HTR-8/SVneo (cell line): ENCODE results near the gene DNAJB13.

Experiments used
- DNase-seq: peaks from one replicate; pipeline ENCODE4 v3.0.0; 2011; ENCODE audit warnings: low spot score, mixed read lengths; ENCODE audit not compliant: insufficient read length
- FAIRE-seq: peaks from 2 replicates; lab custom pipeline; 2011; peaks lifted over from hg19 to GRCh38; lab: Jason Lieb, UNC

The DNAJB13 gene

DNA sequence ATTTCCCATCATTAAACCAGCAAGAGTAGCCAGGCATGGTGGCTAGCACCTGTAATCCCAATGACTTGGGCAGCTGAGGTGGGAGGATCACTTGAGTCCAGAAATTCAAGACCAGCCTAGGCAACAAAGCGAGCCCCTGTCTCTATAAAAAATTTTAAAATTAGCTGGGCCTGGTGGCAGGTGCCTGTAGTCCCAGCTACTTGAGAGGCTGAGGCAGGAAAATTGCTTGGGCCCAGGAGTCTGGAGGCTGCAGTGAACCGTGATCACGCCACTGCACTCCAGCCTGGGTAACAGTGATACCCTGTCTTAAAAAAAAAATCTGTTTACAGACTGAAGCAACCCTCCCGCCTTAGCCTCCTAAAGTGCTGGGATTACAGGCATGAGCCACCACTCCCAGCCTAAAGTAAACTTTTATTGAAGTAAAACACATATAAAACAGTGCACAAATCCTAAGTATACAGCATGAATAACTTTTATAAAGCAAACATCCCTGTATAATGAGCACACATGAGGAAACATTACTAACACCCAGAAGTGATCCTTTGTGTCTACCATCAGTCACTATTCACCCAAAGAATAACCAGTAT, 45.4 kb downstream of the DNAJB13 start:
- no peak for DNase-seq
- no peak for FAIRE-seq

DNA sequence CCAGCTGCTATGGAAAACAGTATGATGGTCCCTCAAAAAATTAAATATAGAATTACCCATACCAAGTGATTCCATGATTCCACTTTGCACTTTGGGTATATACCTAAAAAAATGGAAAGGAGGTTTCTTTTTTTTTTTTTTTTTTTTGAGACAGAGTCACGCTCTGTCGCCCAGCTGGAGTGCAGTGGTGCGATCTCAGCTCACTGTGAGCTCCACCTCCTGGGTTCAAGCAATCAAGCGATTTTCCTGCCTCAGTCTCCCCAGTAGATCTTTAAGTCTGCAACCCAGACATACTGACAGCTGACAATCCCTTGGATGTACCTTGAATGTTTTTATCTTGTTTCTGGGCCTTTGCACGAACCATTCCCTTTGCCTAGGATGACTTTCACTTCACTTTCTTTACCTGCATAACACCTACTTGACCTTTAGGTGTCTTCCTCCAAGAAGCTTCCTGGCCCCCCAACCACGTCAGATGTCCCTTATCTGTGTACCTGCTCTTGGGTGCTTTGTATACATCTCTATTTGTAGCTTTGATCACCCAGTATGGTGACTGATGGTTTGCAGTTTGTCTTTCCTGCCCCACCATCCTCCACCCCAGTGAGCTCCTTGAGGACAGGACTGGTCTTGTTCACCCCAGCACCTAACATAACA, 46.4 kb downstream of the DNAJB13 start:
- DNase-seq (no peak), FAIRE-seq (no peak)

DNA sequence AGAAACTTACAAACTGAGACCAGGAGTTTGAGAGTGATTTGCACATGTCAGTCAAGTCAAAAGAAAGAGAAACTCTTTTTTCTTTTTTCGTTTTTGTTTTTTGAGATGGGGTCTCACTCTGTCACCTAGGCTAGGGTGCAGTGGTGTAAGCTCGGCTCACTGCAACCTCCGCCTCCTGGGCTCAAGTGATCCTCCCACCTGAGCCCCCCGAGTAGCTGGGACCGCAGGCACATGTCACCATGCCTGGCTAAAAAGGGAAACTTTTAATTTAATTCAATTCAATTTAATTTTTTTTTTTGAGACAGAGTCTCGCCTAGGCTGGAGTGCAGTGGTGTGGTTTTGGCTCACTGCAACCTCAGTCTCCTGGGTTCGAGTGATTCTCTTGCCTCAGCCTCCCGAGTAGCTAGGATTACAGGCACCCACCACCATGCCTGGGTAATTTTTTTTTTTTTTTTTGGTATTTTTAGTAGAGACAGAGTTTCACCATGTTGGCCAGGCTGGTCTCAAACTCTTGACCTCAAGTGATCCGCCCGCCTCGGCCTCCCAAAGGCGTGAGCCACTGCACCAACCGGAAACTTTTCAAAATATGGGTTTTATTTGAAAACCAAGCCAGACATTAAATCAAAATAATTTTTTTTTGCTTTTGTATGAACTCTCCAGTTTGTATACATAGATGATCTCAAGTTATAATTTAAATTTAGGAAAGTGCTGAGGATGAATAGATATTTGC, 48.2 kb downstream of the DNAJB13 start:
- DNase-seq (no peak), FAIRE-seq (no peak)

DNA sequence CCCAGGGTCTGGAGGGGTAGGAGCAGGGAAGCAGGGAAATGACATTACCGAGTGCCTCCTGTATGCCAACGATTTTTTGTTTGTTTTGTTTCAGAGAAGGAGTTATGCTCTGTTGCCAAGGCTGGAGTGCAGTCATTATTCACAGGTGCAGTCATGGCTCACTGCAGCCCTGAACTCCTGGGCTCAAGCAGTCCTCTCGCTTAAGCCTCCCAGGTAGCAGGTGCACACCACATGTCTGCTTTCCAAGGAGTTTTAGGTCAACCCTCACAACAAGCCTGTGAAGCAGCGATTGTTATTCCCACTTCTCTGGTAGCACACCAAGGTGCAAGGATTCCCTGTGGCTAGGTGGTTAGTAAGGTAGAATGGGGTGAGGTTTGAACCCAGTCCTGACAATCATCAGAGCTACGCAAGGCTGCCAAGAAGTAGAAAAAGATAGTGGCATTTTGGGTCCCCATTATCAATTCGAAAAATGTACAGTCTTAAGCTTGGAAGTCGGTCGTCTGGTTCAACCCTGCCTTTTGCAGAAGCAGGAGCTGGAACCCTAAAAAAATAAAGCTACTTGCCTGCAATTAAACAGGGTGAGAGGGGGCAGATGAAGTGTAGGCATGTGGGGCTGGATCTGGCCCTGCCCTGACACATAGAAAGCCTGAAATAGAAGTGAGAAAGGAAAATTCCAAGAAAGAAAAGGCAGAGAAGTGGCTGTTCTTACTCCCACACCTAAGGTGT, 48.9 kb downstream of the DNAJB13 start:
- DNase-seq: no peak
- FAIRE-seq: no peak

DNA sequence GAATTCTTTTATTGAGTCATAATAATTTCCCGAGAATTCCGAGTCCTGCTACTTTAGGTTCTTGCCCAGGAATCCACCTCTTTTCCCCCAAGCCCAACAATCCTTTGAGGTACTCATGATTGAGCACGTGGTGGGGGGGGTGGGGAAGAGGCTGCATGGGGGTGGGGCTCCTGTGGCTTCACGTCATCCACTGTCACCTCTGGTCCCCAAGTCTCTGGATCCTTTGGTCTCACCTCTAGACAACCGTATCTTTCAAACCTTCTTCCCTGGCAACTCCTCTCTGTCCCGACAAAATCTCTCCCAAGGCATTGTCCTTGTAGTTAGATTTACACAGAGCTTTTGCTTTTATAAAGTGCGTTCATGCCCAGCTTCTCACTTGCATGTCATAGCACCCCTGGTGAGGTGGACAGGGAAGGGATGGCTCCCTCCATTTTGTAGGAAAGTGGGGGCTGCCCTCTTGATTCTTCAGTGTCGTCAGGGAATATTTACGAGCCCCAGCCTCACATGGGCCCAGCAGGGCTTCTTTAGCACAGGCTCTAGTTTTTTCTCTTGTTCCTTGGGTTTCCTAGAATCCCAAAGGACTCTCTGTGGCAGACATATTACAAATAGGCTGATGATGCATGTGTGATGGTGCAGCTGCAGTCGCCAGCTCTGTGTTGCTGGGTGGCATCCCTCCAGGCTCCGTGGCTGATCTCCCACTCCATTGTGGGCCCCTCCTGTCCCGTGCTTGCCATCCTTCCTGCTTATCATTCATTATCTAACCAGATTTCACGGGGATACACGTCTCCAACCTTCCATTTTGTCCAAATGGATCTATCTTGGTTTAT, 49.7 kb downstream of the DNAJB13 start:
- no peak for DNase-seq
- no peak for FAIRE-seq

DNA sequence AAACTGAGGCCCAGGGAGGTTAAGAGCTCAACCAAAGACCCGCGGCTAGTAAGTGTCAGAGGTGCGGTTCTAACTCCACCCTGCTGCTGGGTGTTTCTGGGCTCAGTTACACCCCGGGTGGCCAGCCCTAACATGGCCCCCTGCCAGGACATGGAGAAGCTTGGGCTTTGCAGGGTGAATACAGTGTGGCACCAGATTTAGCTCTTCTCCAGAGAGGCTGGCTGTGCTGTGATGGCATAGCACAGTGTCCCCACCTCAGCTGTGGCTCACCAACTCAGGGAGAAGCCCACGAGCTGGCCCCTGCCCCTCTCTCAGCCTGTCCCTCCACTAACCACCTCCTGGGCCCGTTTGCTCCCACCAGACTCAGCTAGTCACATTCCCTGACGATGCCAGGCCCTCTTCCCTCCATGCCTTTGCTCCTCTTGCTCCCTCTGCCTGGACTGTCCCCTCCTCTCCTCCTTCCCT, 51.0 kb downstream of the DNAJB13 start:
- no peak for FAIRE-seq
- no peak for DNase-seq

DNA sequence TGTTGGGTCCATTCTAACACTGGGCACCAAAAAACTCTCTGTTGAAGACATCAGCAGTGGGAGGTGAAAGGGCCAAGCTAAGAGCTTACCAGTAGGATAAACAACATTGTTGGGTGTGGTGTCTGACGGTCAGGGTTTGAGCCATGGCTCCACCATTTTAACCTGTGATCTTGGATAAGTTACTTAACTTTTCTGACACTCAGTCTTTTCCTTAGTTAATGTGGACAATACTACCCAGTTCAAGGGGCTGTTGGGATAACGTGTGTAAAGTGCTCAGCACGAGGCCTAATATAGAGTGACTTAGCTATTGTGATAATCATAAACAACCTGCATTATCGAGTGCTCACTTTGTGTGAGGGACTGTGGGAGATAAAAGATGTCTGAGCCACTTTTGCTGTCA, 52.0 kb downstream of the DNAJB13 start:
- no peak for DNase-seq
- FAIRE-seq: no peak

DNA sequence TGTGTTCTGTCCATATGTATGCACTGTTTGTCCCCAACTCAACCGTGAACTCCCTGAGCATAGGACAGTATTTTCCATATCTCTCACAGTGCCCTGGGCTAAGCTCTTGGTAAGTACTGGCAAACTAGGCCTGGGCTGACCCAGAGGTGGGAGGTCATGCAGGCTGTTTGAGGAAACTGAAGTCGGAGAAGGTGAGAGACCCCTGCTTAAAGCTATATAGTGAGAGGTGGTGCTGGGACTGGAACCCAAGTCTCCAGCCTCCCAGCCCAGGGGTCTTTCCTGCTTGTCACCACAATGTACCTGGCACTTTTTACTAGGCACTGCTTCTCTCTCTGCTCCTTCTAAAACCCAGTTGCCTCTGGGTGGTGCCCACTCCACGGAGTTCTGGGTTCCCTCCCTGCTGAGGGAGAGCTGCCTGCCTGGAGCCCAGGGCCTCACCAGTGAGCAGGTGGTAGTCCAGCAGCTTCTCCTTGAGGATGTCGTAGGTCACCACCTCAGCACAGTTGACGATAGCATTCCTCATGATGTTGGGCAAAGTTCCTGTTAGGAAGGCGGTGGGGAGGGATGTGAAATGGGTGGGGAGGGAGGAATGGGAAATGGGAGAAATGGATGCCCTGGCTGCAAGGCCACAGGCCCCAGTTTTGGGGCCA, 53.3 kb downstream of the DNAJB13 start:
- DNase-seq (no peak), FAIRE-seq (no peak)

DNA sequence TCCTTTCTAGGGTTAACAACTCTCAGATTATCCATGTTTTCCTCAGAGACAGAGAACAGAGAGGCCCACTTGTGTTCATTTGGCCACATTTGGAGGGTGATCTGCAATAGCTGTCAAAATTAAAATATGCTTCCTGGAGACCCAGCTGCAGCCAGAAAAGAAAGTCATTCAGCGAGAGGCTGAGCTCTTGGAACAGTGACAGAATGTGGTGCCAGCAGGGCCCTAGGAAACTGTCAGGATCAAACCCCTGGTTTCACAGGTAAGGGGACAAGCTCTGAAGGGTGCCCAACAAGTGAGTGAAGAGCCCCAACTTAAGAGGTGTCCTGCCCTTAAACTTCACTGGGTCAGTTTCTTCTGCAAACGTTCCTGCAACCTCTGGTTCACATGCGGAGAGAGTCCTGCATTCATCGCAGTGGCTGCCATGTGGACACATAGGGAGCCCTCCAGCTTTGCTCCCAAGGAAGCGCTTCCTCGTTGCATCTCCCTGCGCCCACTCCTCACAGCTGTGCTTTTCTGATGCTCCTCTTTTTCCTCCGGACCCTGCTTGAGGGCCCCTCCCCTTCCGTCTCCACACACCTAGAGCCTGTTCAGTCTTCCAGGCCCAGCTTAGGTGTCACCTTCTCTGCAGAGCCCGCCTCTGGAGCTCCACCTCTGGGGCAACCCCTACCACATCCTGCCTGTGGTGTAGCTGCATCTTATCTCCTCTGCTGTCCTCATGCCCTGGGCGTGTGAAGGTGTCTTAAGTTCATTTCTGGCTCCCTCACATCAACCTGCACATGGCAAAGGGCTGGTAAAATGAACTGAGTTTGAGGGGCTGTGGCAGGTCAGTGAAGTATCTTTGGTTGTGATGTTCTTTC, 54.2 kb downstream of the DNAJB13 start:
- no peak for FAIRE-seq
- DNase-seq: no peak

DNA sequence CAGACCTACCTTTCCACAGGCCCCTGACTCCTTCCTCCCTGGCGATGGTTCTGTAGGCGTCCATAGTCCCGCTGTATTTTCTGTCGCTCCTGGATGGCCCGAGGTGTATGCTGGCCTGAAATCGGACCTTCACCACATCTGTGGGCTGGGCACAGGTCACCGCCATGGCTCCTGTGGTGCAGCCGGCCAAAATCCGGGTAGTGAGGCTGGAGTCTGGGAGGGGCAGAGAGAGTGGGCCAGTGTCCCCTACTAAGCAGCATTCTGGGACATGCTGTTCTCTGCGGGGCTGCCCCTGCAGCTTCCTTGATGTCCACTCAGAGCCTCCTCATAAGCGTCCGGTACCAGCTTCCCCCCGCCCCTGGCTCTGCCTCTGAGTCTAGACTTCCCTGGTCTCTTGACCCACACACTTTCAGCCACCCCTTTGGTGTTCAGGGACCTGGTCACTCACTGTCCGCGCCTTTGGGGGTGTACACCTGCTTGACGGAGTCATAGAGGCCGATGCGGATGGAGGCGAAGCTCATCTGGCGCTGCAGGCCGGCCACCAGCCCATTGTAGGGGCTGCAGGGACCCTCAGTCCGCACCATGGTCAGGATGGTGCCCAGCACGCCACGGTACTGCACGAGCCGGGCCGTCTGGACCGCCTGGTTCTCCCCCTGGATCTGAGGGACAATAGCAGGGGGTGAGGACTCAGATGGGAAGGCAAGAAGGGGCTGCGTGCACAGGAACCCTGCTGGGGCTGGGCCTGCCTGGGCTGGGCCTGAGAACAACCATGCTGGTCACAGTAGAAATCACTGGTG, 55.1 kb downstream of the DNAJB13 start:
- no peak for FAIRE-seq
- DNase-seq: no peak

DNA sequence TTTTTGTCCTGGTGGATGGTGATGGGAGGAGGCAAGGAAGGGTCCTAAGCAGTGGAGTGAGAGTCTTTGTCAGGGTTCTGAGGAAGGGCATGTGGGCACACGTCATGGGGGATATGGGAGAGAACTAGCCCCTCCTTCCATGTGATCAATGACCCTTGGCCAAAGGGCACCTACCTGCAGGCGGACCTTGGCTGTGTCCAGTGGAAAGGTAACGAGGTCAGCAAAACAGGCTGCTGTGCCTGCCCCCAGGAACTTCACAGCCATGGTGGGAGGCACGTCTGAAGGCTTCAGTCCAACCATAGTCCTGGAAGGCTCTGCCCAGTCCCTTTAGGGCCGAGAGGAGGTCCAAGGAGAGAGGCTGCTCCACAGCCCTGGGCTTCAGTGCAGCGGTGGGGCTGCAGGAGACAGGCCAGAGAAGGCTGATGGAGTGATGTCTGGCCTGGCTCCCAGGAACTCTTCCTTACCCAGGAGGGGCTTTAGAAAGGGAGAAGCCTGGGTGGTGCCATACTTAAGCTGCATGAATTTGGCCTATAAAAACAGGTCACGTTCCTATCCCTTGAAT, 56.0 kb downstream of the DNAJB13 start:
- DNase-seq: no peak
- no peak for FAIRE-seq

DNA sequence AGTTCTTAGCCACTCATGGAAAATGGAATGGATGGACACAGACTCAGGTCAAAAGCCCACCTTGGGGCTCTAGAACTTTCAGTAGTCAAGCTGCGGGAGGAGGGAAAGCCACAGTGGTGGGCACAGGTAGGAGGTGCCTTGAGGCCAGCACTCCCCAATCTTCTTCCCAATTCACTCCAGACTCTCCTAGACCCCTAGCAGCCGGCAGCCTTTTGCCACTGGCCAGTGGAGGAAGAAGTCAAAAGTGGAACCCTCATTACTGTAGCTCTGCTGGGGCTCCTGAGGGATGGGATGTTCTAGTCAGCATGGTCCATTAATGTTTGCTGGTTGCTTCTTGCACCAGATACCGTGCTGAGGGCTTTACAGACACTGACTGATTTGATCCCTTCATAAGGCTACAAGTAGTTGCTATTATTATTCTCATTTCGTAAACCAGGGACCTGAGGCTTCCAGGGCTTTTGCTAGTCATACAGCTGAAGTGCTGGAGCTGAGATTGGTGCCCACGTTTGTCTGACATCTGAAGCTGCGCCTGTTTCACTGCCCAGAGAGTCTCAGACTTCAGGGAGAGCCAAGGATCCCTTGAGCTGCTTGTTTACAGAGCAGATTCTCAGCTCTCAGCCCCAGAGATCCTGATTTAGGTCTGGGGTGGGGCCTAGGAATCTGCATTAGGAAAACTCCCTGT, 57.0 kb downstream of the DNAJB13 start:
- DNase-seq: no peak
- no peak for FAIRE-seq

DNA sequence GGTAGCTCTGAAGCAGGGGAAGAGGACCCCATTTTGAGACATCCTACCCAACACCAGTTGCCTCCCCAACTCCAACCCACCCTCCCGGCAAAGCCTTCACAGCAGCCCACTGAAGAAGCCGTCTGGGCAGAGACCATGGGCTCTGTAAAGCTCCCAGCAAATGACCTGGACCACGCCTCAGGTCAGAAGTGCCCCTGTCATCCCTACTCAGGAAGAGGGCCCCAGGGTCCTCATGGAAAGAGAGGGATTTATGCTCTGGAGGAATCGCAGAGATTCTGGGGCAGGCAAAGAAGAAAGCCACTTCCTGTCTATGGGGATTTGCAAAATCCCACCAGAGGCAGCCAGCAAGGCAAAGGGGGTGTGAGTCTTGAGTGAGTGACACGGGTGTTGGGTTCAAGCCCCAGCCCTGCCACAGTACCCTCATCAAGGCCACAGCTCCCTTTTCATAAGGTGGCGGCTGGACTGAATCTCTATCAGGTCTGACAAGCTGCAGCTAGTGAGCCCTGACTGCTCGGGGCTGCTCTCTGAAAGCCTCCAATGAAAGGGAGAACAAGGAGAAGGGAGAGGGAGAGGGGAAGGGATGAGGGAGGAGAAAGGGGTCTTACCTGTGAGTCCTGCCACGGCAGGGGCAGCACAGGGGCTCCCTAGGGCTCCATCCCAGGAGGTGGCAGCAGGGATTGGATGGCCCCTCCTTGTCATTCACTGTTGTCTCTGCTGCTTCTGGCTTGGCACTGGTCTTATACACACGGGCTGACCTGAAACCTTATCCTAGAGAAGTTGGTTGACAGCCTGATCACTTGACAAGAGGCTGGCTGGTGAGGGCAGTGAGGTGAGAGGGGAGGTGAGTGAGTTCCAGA, 57.8 kb downstream of the DNAJB13 start, which contains the start of gene UCP3:
Gene UCP3, minus strand, starts transcription at position 713 of the 857 bp plus-strand sequence. CDS start 2,043 bp downstream, outside the sequence.
- DNase-seq (no peak), FAIRE-seq (no peak)

DNA sequence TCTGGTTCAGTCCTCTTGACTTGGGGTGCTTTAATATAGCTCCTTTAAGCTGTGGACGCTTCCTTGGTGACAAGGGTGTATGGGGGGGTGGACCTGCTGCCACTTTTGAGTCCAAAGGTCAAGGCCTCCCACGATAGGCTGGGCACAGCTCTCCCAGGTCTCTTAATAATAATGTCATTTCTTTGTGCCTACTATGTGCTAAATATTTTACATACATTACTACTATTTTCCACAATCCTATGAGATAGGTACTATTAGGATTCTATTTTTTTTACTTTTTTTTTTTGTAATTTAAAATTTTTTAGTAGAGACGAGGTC, 58.4 kb downstream of the DNAJB13 start:
- FAIRE-seq (no peak), DNase-seq (no peak)

DNA sequence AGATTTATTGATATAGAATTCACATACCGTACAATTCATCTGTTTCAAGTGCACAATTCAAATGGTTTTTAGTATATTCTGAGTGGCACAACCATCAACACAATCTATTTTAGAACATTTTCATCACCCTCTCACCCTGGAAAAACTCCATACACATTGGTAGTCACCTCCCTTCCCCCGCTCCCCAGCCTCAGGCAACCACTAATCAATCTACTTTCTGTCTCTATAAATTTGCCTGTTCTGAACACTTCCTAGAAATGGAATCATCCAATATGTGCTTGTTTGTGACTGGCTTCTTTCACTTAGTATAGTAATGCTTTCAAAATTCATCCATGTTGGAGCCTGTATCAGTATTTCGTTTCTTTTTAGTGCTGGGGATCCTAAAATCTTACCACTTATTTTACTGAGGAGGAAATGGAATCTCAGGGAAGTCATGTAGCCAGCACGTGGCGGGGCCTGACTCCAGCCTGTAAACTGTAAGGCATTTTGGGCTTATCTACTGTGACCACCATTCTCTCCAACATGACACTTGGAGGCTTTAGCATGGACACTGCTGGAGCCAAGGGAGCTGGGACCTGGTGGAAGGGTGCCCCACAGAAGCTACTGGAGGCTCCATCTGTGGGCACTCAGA, 59.0 kb downstream of the DNAJB13 start:
- FAIRE-seq (no peak), DNase-seq (no peak)
